ENCODE data around the gene STK32B.
"Not testable (repeated sequence)": the region's sequence is repeated elsewhere in the genome, so short reads cannot be mapped to it uniquely, and the experiment has no call there.

The STK32B gene

DNA sequence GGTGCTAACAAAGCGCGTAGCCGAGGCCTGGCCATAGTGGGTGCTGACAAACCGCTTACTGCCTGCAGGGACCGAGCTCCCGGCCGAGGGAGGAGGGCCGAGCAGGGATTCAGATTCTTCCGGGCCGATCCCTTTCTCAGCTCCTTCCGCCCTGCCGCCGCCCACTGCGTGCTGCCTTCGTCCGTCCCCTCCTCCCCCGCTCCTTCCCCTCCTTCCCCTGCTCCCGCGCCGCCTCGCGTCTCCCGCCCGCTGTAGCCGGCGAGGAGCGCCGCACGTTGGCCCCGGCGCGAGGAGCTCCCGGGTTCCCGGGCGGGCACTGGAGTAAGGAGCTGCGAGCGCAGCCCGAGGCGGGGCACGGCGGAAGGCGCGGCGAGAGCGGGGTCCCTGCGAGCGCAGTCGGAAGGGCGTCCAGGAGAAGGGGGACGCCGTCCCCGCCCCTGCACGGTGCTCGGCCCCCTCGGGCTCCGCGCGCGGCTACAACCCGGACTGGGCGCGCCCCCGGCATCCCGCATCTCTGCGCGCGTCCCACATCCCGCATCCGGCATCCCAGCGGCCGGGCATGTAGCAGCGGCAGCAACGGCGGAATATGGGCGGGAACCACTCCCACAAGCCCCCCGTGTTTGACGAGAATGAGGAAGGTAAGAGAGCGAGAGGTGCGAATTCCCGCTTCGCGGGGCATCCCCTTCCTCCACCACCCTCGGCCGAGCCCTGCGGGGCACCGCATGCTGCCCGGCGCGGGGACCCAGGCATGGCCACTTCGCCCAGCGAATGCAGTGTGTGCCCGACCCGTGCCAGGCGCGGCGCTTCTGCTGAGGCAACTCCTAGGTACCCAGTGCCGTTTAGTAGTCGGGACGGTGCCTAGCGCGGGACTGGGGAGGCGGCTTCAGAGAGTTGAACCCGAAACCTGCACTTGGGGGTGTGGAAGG lies at the start of gene STK32B:
Gene STK32B, plus strand, starts transcription at position 203 of the 926 bp plus-strand sequence.
- peak; percentile 89 for DNase-seq

DNA sequence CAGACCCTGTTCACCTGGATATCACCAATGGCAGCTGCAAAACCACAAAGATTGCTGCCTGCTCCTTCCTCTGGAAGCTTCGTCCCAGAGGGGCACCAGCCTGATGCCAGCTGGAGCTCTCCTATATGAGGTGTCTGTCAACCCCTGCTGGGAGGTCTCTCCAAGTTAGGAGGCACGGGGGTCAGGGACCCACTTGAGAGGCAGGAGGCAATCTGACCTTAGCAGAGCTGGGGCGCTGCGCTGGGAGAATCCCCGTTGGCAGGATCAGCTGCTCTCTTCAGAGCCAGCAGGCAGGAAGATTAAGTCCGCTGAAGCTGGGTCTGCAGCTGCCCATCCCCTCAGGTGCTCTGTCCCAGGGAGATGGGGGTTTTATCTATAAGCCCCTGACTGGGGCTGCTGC lies 49.6 kb upstream of the STK32B start:
- not testable (repeated sequence) for DNase-seq

DNA sequence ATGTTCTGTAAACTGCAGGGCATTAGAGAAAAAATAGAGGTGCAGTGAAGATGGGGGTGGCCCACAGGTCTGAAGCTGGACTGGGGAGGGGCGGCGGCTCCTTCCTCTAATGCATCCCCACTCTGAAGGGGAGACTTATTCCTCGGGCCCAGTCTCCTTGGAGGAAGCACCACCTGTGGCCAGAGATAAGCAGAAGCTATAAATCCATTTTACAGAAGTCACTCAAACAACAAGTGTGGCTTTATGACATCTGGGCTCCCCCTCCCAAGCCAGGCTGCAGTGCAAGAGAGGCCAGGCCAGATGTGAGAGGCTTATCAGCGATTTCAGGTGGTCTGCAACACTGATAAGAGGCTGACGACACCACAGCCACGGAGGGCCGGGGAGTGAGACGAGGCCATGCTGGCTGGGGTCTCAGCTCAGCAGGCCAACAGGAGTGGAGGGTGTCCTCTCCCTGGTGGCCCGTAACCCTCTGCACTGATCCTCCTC lies 47.9 kb upstream of the STK32B start:
- no peak for DNase-seq

- no peak for DNase-seq
Observed at GRCh38 chr4:5003918-5004317, 47.4 kb upstream of the STK32B start.

DNA sequence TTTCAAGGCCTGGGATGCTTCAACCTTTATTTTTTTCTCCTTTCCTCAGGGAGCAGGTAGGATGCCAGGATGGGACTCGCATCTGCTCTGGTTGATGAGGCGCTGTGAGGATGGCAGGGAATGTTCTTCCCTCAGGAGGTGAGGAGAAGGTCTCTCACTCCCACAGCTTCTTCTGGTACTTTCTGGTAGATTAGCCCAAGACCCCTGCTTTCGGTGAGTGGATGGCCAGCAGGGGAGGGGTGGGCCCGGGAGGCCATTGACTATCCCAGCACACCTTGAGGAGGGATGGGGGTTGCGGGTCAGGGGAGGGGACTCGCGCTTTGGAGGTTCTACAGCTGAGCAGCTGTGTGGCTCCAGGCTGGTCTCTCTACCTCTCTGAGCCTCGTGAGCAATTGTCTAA lies 46.8 kb upstream of the STK32B start:
- DNase-seq = no peak

DNA sequence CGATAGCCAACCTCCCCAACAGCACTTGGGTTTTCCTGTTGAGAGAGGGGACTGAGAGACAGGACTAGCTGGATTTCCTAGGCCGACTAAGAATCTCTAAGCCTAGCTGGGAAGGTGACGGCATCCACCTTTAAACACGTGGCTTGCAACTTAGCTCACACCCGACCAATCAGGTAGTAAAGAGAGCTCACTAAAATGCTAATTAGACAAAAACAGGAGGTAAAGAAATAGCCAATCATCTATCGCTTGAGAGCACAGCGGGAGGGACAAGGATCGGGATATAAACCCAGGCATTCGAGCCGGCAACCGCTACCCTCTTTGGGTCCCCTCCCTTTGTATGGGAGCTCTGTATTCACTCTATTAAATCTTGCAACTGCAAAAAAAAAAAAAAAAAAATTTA lies 44.3 kb upstream of the STK32B start:
- not testable (repeated sequence) for DNase-seq

GRCh38 chr4:5009796-5010195 lies 41.5 kb upstream of the STK32B start:
- no peak for DNase-seq

- no peak for DNase-seq
Observed at GRCh38 chr4:5010984-5011383, 40.3 kb upstream of the STK32B start.

- DNase-seq = peak; percentile 83
Observed at GRCh38 chr4:5012244-5012898, 38.9 kb upstream of the STK32B start.

DNA sequence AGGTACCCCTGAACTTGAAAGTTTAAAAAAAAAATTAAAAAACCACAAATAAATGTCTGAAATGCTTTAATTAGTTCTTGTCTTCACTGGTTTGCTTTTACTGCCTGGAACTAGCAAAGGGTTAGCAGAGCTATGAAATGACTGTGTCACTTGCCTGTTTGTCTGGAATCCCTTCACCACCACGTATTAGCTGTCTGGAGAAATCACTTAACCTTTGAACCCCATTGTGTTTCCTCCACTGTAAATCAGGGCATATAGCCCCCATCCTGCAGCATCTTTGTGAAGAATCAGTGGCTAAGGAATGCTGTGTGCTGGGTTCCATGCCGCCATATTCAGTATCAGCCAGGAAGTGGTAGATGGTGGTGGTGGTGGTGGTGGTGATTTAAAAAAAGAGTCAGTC lies 38.3 kb upstream of the STK32B start:
- DNase-seq = peak; percentile 66

DNA sequence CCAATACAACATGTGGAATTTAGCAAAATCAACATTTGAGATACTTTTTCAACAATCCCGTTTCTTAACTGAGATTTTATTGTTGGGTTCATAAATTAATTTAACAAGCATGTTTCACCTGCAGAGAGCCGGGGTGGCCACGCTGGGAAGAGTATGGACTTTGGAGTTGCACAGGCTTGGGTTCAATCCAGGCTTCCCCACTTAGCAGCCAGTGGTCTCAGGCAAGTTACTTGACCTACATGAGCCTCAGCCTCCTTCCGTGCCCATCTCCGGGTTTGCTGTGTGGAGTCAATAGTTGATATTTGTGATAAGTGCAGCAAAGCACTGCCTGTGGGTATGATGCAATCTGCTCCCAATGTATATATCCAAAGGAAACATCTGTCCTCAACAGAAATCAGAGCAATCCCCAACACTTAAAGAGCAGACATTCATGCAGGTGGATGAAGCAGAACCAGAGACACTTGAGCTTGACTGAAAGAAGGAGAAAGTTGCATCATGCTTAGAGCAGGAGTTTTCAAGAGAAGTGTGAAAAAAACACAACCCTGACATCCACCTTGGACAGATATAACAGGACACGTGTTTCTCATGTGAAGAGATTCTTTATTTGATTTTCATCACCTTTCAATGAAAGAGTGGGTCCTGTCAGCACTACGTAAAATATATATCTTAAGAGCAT lies 37.1 kb upstream of the STK32B start:
- DNase-seq = peak; percentile 40

DNA sequence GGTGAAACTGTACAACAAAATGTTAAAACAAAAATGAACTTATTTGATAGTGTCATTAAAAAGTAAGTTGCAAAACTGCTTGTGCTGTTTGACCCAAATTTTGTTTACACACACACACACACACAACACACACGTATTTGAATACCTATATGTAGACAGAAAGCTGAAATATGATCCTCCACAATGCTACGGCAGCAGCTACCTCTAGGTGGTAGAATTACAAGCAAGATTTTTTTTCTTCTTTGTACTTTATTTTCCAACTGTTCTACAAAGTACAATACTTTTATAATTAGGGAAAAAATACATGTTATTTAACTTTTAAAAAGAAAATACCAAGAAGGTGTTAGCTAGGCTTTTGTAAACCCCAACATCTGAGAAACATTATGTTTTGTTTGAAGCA lies 33.2 kb upstream of the STK32B start:
- peak; percentile 74 for DNase-seq

DNA sequence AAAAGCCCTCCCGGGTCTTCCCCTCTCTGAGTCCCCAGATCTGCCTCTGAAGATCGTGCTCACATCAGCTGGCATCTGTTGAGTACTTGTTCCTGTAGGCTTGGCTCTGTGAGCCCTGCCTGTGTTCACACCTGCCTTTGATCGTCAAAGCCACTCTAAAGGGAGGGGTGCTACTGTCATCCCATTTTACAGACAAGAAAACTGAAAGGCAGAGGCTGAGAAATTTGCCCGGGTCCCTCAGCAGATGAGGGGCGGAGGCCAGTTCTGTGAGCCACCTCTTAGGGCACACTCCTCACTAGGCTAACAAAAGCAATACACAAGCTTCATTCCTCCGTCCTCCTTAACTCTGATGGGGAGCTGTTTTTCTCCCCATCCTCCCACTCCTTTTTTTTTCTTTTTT lies 32.7 kb upstream of the STK32B start:
- peak; percentile 67 for DNase-seq

DNA sequence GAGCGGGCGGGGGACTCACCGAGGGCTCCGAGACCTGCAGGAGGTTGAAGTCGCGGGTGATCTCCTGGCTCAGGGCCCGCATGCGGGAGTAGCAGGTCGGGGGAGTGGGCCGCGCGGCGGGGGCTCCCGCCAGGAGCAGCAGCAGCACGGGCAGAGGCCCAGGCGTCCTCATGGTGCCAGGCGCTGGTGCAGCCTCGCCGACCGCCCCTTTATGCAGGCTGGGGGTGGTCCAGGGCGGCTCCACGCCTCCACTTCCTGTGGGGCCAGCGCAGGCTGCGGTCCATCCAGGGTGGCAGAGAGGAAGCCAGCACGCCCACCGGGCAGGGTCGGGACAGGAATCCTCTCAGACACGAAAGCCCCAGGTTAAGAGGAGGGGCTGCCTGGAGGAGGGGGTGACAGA lies 32.0 kb upstream of the STK32B start, which contains the start of gene CYTL1:
Gene CYTL1, minus strand, starts transcription at position 185 of the 400 bp plus-strand sequence. Its CDS starts 13 bp downstream, at position 172.
- no peak for DNase-seq

GRCh38 chr4:5019796-5020195 lies 31.5 kb upstream of the STK32B start:
- no peak for DNase-seq

GRCh38 chr4:5020341-5020740 lies 30.9 kb upstream of the STK32B start:
- DNase-seq = no peak

- DNase-seq = no peak
Observed at GRCh38 chr4:5021546-5021945, 29.7 kb upstream of the STK32B start.

GRCh38 chr4:5024673-5025072 lies 26.6 kb upstream of the STK32B start:
- DNase-seq = no peak

DNA sequence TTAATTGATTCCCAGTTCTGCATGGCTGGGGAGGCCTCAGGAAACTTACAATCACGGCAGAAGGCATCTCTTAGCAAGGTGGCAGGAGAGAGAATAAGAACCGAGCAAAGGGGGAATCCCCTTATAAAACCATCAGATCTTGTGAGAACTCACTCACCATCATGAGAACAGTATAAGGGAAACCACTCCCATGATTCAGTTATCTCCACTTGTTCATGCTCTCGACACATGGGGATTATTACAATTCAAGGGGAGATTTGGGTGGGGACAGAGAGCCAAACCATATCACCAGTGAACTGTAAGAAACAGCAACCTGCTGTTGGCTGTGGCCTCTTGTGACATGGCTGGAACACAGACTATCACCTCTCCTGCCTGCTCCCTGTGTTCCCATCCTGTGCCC lies 24.9 kb upstream of the STK32B start:
- no peak for DNase-seq

GRCh38 chr4:5027346-5027745 lies 23.9 kb upstream of the STK32B start:
- DNase-seq = peak; percentile 74

GRCh38 chr4:5028480-5028879 lies 22.8 kb upstream of the STK32B start:
- DNase-seq = no peak

DNA sequence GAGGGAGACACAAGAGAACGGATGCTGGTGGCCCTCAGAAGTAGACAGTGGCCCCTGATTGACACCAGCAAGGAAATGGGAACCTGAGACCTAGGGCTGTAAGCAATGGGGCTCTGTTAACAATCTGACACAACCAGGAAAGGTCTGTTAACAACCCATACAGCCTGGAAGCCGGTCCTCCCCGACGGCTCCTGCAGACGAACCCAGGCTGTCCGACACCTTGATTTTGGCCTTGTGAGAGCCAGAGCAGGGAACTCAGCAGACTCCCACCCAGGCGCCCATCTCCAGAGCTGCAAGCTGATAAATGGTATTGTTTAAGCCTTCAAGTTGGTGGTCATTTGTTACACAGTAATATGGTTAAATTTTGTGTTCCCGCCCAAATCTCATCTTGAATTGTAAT lies 21.8 kb upstream of the STK32B start:
- no peak for DNase-seq

GRCh38 chr4:5030221-5030620 lies 21.1 kb upstream of the STK32B start:
- no peak for DNase-seq
